Measurements from ENCODE around the gene MYO1F. TPM values are rescaled to one million over a fixed set of nuclear protein-coding genes. Genes with fewer than 3 reads are reported as not detected.
A peak's percentile ranks its signal among the peaks of the same experiment; 100 is the strongest.
"Not testable (repeated sequence)": the region's sequence is repeated elsewhere in the genome, so short reads cannot be mapped to it uniquely, and the experiment has no call there.

The MYO1F gene
- total RNA-seq, 1 donor = 80.5 TPM

GRCh38 chr19:8525401-8525684 is 51.9 kb downstream of the MYO1F start:
- no peak for DNase-seq (ENCODE audit: low read depth in 2 of 3, low spot score in 2 of 3)

GRCh38 chr19:8519388-8519787 is 57.9 kb downstream of the MYO1F start:
- no peak for DNase-seq (ENCODE audit: low read depth in 2 of 3, low spot score in 2 of 3)

GRCh38 chr19:8518536-8518935 is 58.7 kb downstream of the MYO1F start:
- no peak for DNase-seq (ENCODE audit: low read depth in 2 of 3, low spot score in 2 of 3)

- DNase-seq (ENCODE audit: low read depth in 2 of 3, low spot score in 2 of 3) = peak; percentile 25 to 43 (median 39)
These were observed 59.4 kb downstream of the MYO1F start for GRCh38 chr19:8517551-8518442.

DNA sequence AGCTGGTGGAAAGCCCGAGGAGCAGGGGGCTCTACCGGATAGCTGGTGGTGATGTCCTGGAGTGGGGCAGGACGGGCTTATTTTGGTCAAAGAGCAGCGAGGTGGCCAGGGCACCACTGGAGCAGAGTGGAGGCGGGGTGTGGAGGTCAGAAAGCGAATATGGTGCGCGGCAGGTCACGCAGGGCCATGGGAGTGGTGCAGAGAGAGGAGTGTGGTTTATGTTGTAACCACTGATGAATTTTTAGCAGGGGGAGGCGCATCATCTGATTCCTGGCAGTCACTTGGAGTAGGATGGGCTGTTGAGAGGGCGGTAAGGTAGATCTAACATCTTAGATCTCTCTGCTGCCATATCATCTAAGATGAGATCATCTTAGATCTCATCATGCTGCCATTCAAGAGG is 61.9 kb downstream of the MYO1F start:
- peak in 1 of 3 donors; percentile 33 for DNase-seq (ENCODE audit: low read depth in 2 of 3, low spot score in 2 of 3)

- DNase-seq (ENCODE audit: low read depth in 2 of 3, low spot score in 2 of 3) = not testable (repeated sequence)
These were observed 62.7 kb downstream of the MYO1F start for GRCh38 chr19:8514505-8515009.

- DNase-seq (ENCODE audit: low read depth in 2 of 3, low spot score in 2 of 3) = peak; percentile 94 to 99 (median 95)
These were observed 63.3 kb downstream of the MYO1F start, which contains the start of gene ZNF414 for GRCh38 chr19:8513687-8514504. Gene ZNF414 (minus strand): TSS chr19:8514167. CDS start chr19:8514046, 121 bp downstream.

GRCh38 chr19:8513036-8513686 is 64.1 kb downstream of the MYO1F start:
- DNase-seq (ENCODE audit: low read depth in 2 of 3, low spot score in 2 of 3) = no peak

DNA sequence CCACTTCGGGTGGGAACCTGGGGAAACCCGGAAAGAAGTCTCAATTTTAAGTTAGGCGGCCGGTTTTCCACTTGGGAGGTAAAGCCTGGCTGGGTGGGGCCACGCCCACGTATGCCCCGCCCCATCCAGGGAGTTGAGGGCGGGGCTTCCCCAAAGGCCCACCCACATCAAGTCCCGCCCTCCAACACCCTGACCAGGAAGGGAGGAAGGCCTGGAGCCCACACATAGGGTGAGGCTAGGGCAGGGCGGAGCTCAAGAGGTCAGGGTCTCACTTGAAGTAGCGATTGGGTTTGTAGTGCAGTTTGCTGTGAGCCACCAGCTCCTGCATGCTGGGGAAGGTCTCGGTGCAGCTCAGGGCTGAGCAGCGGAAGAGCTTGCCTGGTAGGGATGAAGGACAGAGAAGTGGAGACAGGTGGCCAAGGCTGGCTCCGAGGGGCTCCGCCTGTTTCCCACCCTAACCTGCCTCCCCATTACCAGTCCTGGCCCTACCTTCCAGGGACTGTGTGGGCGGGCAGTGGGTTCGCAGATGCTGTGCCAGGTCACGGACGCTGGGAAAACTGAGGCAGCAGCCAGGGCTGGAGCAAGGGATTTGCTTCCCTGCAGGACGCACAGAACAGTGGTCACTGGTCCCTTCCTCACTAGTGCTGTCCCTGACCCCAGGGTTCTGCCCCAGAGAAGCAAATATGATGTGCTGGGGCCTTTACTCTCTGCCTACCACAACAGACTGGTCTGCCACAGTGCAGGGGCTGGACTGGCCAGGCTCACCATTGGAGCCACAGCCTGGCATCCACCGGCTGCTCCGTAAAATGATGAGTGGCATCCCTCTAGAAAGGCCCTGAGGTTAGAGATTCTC is 64.9 kb downstream of the MYO1F start:
- no peak for DNase-seq (ENCODE audit: low read depth in 2 of 3, low spot score in 2 of 3)

DNA sequence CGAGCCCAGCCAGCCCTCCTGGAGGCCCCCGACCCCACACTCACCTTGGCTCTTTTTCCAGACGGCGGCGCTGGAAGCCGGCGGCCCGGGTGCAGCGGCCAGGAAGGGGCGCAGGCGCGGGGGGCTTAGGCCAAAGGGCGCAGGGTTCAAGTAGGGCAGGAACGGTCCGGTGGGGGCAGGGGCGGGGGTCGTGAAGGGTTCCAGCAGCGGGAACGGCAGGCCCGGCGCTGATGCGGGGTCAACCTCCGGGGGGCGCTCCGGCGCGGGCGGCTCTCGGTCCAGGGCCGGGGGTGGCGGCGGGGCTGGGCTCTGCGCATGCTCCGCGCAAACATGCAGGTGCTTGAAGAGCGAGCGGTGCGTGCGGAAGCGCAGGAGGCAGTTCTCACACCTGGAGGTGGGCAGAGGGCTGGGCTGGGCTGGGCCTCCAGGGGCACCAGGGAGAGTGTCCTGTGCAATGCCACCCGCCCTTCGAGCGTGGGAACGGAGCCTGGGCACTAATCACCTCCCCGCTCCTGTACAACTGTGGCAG is 65.6 kb downstream of the MYO1F start:
- DNase-seq (ENCODE audit: low read depth in 2 of 3, low spot score in 2 of 3) = no peak

GRCh38 chr19:8510589-8511115 is 66.6 kb downstream of the MYO1F start:
- DNase-seq (ENCODE audit: low read depth in 2 of 3, low spot score in 2 of 3) = no peak

DNA sequence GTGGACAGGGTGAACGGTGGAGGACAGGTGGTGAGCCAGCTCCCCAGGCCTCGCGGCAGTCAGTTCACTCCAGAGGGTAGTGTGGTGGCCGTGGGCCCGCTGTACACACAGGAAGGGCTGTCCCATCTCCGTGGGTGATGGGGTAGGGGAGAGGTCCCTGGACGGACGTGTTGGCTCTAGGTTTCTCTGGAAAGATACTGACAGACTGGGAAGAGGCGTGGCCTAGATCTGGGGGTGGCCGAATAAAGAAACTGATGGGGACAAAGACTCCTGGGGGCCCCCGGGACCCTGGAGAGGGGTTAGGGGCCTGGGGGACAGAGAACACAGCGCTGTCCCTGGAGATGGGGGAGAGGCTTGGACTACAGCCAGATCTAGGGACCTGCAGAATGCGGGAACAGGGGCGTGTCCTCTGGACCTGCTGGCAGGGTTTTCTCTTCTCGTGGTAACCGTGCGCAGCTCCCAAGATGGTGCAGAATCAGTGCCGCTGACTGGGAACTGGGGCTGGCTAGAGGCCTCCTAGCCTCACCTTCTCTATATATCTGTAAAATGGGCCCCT is 70.8 kb downstream of the MYO1F start:
- DNase-seq (ENCODE audit: low read depth in 2 of 3, low spot score in 2 of 3) = no peak

DNA sequence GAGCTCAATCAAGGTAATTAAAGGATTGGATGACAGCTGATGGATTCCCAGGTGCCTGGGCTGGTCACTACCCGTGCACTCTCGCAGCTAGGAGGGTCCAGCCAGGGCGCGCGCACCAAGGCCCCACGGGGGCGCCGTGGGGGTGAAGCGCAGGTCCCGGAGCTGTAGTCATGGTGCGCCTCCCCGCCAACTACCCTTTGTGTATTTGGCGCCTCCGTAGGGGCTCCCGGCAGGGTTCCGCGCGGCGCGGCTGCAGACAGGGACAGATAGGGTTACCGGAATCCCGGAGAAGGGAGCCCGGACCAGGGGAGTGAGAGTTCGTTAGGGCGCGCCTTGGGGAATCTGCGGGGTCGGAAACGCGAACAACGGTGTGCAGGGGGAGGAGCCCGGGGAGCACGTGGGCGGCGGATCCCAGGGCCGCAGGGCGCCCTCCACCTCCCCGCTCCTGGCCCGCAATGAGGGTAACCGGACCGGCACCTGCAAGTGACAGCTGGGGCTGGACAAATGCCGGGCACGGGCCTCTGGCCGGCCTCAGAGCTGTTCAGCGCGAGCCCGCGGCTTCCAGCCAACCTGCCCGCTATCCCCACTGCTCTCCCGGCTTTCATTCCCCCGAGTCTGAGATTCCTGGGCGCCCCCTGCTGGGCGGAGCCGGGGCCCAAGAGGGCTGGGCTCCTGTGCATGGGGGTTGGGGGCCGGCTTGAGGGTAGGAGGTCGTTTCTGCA is 71.4 kb downstream of the MYO1F start:
- peak in 2 of 3 donors; percentile 50 to 72 for DNase-seq (ENCODE audit: low read depth in 2 of 3, low spot score in 2 of 3)

GRCh38 chr19:8504919-8505318 is 72.3 kb downstream of the MYO1F start:
- DNase-seq (ENCODE audit: low read depth in 2 of 3, low spot score in 2 of 3) = no peak

GRCh38 chr19:8504171-8504570 is 73.1 kb downstream of the MYO1F start:
- DNase-seq (ENCODE audit: low read depth in 2 of 3, low spot score in 2 of 3) = peak in 1 of 3 donors; percentile 46

DNA sequence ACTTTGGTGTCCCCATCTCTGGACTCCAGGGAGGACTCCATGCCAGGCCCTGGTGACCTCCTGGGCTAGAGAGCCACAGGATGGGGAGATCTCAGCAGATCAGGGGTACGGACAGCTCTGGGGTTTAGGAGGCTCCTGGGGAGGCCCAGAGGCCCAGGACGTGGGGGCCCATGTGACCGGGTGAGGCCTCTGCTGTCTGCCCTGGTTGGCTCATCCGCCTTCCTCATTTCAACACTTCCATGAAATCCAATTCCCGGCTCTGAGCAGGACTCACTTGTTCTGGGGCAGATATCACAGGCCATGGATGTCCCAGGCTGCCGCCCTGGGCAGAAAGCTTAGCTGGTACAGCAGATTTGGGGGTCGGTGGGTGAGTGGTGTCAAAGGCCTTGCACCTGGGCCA is 73.7 kb downstream of the MYO1F start:
- no peak for DNase-seq (ENCODE audit: low read depth in 2 of 3, low spot score in 2 of 3)

DNA sequence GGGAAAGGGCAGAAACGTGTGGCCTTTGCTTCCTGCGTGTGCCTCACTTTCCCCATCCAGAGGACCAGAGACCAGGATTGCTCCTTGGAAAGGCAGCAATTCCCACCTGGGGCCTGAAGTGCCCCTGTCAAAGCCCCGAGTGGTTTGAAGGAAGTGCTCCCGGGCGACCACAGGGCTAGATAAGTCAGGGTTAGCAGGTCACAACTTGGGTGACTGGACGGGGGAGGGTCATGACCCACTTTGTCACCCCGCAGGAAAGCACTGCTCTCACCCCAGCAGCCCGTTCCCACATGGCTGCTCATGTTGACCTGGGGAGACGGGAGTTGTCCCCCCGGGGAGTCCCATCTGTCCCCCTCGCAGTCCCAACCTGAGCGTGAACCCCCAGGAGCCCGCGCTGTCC is 75.3 kb downstream of the MYO1F start:
- no peak for DNase-seq (ENCODE audit: low read depth in 2 of 3, low spot score in 2 of 3)

- DNase-seq (ENCODE audit: low read depth in 2 of 3, low spot score in 2 of 3) = peak in 1 of 3 donors; percentile 29
These were observed 75.7 kb downstream of the MYO1F start for GRCh38 chr19:8501516-8501915.

DNA sequence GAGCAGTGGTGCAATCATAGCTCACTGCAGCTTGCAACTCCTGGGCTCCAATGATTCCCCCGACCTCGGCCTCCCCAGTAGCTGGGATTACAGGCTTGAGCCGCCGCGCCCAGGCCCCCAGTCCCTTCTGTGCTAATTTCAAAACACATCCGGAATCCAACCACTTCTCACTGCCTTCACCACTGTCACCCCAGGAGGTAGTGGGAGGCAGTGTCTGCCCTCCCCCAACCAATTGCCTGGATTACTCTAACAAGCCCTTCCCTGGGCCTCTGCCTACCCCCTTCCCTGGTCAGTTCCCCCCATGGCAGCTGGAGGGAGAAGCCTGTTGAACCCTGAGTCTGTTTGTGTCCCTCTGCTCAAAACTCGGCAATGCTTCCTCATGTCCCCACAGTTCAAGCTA is 77.1 kb downstream of the MYO1F start:
- peak in 1 of 3 donors; percentile 47 for DNase-seq (ENCODE audit: low read depth in 2 of 3, low spot score in 2 of 3)
